WI38 (cell line): Measurements from ENCODE around the gene WDR54.
A peak's percentile ranks its signal among the peaks of the same experiment; 100 is the strongest.

ENCODE experiments used
- H3K4me3 ChIP-seq: 2 replicates; pipeline ENCODE4 v1.5.1; 2011; ENCODE audit warnings: low read depth, mild to moderate bottlenecking, control low read depth, low read length
- TF ChIP-seq, protein P1 (sequence below): IDR thresholded peaks from 2 replicates; pipeline ENCODE4 v1.5.1; 2012; ENCODE audit warnings: low read depth, mild to moderate bottlenecking, control low read depth, low read length

Gene WDR54

DNA sequence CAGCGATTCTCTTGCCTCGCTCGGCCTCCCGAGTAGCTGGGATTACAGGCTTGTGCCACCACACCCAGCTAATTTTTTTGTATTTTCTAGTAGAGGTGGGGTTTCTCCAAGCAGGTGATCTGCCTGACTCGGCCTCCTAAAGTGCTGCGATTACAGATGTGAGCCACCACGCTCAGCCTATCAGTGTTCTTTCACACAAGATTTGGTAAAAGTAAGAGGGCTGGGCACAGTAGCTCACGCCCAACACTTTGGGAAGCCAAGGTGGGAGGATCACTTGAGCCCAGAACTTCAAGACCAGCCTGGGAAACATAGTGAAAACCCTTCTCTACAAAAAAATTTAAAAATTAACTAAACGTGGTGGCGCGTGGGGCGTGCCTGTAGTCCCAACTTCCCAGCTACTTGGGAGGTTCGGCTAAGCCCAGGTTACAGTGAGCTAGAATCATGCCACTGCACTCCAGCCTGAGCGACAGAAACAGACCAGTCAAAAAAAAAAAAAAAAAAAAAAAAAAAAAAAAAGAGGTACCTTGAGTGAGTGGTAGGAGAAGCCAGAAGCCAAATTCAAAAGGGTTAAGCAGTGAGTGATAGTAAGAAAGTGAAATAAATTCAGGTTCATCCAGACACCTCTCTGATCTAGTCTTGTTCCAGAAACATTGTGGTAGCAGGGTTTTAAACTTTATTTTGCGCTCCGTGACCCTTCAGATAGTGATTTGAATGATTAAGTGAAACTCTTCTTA, 50.0 kb downstream of the WDR54 start:
- H3K4me3 ChIP-seq: peak overlapping the region; percentile 74
- TF ChIP-seq, protein P1, sequence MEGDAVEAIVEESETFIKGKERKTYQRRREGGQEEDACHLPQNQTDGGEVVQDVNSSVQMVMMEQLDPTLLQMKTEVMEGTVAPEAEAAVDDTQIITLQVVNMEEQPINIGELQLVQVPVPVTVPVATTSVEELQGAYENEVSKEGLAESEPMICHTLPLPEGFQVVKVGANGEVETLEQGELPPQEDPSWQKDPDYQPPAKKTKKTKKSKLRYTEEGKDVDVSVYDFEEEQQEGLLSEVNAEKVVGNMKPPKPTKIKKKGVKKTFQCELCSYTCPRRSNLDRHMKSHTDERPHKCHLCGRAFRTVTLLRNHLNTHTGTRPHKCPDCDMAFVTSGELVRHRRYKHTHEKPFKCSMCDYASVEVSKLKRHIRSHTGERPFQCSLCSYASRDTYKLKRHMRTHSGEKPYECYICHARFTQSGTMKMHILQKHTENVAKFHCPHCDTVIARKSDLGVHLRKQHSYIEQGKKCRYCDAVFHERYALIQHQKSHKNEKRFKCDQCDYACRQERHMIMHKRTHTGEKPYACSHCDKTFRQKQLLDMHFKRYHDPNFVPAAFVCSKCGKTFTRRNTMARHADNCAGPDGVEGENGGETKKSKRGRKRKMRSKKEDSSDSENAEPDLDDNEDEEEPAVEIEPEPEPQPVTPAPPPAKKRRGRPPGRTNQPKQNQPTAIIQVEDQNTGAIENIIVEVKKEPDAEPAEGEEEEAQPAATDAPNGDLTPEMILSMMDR: no peak

- TF ChIP-seq, protein P1: no peak
- peak within 1 kb of the TSS; percentile 74 for H3K4me3 ChIP-seq
Measured at GRCh38 chr2:74472086-74472944, 50.8 kb downstream of the WDR54 start, which contains the start of gene MRPL53. Gene MRPL53, minus strand, starts transcription at chr2:74472680. Its CDS starts 20 bp downstream, at chr2:74472660.

DNA sequence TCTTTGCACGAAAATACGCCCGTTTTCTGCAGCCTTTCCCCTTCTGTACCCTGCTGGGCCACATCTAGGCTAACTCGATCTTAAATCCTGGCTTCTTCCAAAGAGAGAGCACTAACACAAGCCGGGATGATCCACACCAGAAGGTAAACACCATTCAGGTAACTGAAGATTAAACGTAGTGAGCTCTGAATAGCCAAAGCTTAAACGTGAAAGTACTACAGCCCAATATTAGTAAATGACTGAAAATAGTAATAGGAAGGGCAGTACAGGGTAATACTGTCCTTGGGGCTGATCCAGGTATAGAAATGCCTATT, 51.4 kb downstream of the WDR54 start:
- H3K4me3 ChIP-seq: peak overlapping the region; percentile 74
- TF ChIP-seq, protein P1: no peak

- H3K4me3 ChIP-seq: no peak overlapping the region
- TF ChIP-seq, protein P1: no peak
Measured at GRCh38 chr2:74474481-74474880, 53.0 kb downstream of the WDR54 start.

DNA sequence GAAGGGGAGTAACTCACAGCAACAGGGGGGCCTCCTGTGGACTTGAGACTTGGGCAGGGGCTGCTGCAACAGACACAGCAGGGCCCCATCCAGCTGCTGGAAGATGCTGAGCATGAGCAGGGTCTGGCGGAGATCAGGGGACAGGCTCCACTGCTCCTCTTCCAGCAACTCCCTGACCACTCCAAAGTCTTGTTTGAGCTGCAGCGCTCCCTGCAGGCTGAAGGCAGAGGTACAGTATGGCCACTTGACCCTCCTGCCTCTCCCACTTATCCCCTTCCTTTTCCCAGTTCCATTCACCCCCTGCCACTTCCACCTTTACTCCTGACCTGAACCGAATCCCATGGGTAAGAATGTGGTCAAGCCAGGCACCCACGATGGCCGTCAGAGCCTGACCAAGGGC, 53.4 kb downstream of the WDR54 start:
- TF ChIP-seq, protein P1: 0 out of 2 replicates have a peak, but pooled peaks have one; percentile 32
- no peak overlapping the region for H3K4me3 ChIP-seq
